NCI-H1417 treated with DMSO at 0.1 percent for 48 hours (cell line): ENCODE data around the gene SMAD6.

Source experiments
- DNase-seq: peaks from one replicate; lab custom pipeline; 2025; lab: John Stamatoyannopoulos, UW

SMAD6 gene

DNA sequence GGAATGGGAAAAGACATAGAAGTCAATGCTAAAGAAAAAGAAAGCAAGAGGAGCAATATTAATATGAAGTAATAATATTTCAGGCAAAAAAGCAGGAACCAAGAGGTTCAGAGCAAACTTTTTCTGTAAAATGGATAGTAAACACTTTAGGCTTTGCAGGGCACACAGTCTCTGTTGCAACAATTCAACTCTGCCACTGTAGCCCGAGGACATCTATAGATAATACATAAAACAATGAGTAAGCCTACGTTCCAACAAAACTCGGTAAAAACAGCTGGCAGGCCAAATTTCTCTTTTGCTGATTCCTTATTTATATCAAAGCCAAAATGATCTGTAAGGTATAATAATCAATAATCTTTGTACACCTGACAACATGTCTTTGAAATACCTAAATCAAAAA lies 56.8 kb downstream of the SMAD6 start:
- DNase-seq, result no peak

- no peak for DNase-seq
These were observed 58.3 kb downstream of the SMAD6 start for GRCh38 chr15:66760097-66760967.

- DNase-seq, result no peak
These were observed 59.1 kb downstream of the SMAD6 start for GRCh38 chr15:66760968-66761725.

- no peak for DNase-seq
These were observed 59.9 kb downstream of the SMAD6 start for GRCh38 chr15:66761726-66762595.

DNA sequence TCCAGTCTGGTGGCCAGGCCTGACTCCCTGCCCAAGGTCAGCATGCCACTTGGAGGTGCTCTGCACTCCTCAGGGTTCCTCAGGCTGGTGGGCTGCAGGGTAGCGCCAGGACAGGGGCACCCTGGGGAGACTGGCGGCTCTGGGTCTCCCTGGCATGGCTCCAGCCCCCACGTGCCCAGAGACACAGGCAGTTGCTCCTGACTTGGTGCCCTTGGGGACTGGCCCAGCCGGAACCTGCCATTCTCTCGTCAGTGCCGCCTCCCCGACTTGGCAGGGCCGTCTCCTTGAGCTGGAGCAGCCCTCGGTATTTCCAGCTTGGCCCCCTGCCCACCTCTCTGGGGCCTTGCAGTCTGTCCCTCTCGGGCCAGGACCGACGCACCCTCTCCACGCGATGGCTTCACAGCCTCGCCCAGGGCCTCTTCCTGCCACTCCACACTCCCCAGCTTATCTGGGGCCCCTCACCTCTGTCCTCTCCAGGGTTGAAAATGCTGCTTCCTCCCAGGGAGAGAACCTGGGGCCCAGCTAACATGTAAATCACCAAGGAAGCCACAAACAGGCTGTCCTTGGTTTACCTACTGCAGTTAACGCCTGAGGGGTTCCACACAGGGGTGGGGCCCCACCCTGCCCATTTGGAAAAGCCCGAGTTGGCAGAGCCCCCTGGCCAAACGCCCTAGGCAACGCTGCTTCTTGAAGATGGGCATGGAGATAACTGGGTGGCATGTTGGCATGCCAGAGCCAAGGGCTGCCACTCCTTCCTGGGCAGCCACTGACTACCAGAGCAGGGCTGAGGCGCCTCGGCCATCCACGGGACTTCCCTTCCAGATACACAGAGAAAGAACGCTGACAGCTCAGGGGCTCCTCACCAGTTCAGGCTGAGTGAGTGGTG lies 61.4 kb downstream of the SMAD6 start:
- no peak for DNase-seq

DNA sequence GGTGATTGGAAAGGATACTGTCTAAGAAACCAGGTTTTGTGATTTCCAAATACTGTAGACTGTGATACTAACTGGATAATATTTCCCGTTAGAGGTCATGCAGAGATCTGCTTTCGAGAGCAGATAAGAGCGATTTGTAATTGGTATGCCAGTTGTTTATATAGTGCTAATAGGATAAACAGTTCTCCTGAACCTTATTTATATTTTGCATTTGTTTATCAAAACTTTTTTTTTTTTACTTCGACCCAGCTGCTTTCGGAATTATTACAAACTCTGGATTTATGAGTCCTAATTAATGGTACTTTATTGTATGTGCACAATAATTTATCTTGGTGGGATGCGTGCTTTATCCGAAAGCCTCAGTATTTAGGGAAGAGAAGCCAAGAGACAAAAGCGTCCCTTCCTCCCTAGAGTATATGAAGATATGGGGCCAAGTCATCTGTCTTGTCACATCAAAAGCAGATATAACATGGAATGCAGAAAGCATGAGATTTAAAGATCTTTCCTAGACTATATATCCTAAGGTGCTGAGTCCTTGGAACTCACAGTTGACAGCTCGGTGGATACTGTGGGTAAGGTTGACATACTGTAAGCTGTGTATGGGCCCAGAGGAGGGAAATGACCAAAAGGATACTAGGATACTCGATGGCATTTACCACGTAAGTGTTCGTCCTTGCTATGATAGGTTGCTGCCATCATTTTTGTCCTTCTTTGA lies 62.2 kb downstream of the SMAD6 start:
- DNase-seq, result no peak

- DNase-seq, result peak; percentile 46
These were observed 63.6 kb downstream of the SMAD6 start for GRCh38 chr15:66765478-66766281.

GRCh38 chr15:66766282-66767230 lies 64.5 kb downstream of the SMAD6 start:
- no peak for DNase-seq

GRCh38 chr15:66767240-66767659 lies 65.2 kb downstream of the SMAD6 start:
- DNase-seq, result no peak

DNA sequence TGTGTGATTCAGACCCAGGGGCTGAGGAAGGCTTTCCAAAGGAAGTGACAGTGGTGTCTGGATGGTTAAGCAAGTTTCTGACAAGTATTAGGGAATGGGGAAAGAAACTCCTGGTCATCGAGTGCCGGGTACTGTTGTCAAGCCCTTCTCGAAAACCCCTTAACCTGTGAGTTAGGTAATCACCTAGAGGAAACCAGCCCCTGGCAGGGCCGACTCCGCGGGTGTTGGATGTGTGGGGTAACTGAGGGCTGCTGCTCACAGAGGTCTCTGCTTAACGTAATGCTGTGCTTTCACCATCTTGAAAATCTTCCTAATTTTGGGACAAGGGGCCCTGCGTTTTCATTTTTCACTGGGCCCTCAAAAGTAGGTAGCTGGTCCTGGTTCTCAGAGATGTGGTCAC lies 67.0 kb downstream of the SMAD6 start:
- DNase-seq, result no peak

DNA sequence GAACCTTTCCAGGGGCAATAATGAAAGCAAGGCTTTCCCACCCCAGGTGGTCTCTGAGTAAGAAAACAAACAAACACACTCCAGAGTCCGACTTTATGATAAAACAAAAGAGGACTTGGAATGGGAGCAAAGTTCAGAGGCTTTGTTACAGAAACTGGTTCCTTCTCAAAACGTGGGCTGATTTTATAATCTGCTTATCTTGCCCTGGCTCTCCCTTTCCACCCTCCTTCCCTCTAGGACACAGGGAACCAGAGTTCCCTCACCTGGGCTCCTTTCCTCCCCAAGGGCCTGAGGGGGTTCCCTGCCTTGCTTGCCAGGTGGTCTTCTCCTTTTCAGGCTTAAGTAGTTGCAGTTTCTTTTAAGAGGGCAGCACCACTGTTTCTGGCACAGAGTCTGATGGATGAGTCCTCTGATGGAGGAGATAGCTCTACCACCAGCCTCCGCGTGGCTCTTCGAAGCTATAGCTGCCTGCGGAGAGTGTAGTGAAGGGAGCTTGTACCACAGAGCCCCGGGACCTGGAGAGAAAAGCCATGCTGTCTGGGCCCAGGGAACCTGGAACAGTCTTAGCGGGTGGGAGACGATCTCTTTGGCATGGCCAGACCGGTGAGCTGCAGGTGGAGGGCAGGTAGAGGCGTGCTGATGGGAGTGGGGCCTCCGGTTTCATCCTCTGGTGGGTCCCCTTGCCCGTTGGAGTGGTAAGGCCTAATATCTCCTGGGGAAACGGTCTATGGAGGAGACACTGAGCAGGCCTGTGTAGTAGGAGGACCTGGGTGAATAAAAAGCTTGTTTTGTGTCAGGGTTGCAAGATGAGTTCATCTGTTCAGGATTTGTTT lies 68.7 kb downstream of the SMAD6 start:
- no peak for DNase-seq

DNA sequence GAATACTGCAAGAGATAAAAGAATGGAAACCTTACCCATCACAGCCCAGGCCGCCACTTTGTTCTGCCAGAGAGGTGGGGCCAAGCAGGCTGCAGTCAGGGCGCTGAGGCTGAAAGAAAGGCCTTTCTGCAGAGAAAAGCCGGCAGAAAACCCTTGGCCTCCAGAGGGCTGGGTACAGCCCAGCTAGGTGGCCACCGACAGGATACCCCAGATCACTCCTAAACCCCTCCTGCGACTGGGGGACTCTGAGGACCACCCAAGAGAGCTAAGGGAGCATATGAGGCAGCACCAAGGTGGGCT lies 69.3 kb downstream of the SMAD6 start:
- no peak for DNase-seq

DNA sequence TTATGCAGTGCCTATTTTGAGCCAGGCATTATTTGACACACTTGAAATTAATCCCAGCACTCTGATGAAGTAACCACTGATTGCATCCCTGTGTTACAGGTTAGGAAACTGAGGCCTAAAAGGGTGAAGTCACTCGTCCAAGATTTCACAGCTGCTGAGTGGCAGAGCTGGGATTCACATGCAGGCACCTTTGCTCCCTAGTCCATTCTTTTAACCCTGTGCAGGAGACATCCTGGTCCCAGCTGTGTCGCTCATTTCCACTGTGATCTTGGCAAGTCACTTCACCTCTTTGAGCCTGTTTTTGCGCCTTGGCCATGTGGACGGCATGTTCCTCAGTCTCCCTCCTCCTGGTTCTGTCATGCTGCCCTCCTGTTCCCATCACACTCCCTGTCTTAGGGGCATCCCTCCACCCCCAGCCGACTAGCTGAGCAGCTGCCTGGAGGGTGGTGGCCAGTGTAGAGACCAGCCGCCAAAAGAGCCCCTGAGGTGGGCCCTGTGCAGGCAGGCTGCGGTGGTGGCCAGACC lies 70.6 kb downstream of the SMAD6 start:
- no peak for DNase-seq

GRCh38 chr15:66773129-66773873 lies 71.3 kb downstream of the SMAD6 start:
- no peak for DNase-seq

DNA sequence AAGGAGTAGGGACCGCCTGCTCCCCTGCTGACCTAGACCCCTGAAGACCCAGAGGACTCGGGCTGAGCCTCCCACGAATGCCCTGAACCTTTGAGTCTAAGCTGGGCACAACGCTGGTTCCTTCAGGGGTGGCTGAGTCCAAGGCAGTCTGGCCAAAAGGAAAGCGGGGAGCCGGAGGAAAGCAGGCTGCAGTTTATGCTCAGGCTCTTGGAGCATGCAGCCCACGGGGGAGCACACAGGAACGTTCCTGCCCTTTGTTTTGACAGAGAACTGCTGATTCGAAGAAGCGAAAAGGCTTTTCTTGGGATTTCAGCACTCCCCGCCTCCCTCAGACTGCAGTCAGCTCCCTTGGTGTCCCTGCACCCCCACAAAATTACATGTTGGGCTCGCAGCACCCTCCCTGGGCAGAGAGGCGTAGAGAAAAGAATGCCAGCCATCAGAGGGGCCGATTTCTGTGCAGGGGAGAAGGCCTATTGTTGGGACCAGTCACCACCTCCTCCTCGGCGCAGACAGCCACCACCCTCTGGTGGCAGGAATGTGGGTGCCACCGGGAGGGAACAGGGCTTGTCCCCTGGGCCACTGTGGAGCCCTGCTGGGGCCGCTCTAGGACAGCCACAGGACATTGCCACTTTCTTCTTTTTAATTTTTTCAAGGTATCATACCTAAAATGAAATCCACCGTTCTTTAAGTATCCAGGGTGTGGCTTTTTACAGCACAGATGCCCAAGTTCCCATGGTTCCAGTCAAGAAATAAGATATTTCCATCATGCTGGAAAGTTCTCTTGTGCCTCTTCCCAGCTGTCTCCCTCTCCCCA lies 72.2 kb downstream of the SMAD6 start:
- no peak for DNase-seq
